ENCODE data around the gene EGR1.

EGR1 gene

DNA sequence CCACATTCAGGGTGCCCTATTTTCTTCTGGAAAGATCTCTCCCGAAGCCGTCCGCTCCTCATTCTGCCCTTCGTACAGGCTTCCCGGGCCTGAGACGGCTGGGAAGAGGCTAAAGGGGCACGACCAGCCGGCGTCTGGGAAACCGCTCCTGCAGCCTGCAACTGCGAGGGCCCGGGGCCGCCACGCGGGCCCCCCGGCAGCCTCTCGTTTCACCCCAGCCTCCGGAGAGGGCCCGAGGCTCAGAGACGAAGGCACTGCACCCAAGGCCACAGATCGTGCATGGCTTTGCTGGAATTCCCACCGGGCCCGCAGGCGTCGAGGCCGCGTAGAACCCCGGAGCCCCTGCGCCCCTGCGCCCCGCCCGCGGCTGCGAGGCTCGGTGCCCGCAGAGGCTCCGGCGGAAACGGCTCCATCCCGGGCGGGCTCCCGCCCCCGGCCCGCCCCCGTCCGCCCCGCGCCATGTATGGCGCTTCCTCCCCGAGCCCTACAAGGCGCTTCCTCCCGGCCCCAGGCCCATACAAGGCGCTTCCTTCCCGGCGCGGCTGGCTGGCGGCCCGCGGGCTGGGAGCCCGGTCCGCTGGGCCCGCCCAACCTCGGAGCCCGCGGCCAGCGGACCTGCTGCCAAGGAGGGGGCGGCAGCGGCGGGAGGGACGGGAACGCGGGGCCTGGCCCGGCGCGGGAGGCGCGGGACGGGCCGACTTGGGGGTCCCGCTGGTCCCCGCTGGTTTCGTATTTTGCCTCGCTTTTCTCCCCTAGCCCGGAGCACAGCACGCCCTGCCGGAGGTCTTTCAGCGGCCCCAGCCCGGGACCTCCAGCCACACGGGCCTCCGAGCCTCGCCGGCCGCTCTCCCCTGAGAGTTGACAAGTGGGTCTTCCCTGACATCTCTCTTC, 26.6 kb downstream of the EGR1 start:
- no CpG with 5 or more reads among the region's 93 CpGs for WGBS (ENCODE audit: insufficient coverage, insufficient read length)
- peaks cover 11% of the 10 kb centered on the region for H3K4me1 ChIP-seq (ENCODE audit: control insufficient read depth, insufficient read depth, low read length)

DNA sequence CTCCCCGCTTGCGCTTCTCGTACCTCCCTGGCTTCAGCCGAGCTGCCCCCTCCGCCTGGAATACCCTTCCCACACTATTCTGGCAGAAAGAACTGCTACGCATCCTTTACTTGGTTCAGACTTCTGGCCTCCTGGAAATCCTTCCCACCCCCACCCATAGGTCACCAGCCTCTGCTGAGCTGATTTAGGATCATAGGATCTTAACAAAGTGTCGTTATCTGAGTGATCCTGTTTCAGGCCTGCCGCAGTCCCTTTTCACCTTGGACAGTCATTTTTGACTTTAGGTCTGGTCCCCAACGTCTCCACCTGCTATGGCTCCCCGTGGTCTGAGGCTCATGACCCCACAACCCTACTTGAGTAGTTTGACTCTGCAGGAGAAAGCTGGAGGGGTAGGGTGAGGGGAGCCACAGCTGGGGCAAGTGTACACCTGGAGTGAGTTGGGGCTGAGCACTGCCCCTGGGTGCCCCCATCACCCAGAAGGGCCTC, 27.3 kb downstream of the EGR1 start:
- no CpG with 5 or more reads among the region's 10 CpGs for WGBS (ENCODE audit: insufficient coverage, insufficient read length)
- Histone ChIP-seq H3K9me3 (ENCODE audit: control insufficient read depth, insufficient read depth, low read length) (no peaks in the 10 kb centered on the region), H3K27ac (ENCODE audit: low read length) (no peak overlapping the region), H3K36me3 (ENCODE audit: control insufficient read depth, insufficient read depth, low read length) (no peaks in the 10 kb centered on the region), H3K27me3 (ENCODE audit: control insufficient read depth, insufficient read depth, low read length) (peaks cover 7% of the 10 kb centered on the region; the same call in 1 of the 2 replicates), H3K4me3 (ENCODE audit: low read length) (peak overlapping the region; percentile 44; the same call in 1 of the 2 replicates), H3K4me1 (ENCODE audit: control insufficient read depth, insufficient read depth, low read length) (peaks cover 11% of the 10 kb centered on the region)
- no peak for DNase-seq (ENCODE audit: low read depth, low spot score)

More for the DNA sequence above, 26.6 kb downstream of the EGR1 start:
- DNase-seq (ENCODE audit: low read depth, low spot score) = no peak
- Histone ChIP-seq H3K27me3 (ENCODE audit: control insufficient read depth, insufficient read depth, low read length) (peaks cover 7% of the 10 kb centered on the region; the same call in 1 of the 2 replicates), H3K9me3 (ENCODE audit: control insufficient read depth, insufficient read depth, low read length) (no peaks in the 10 kb centered on the region), H3K27ac (ENCODE audit: low read length) (no peak overlapping the region), H3K36me3 (ENCODE audit: control insufficient read depth, insufficient read depth, low read length) (no peaks in the 10 kb centered on the region), H3K4me3 (ENCODE audit: low read length) (peak overlapping the region; percentile 44; the same call in 1 of the 2 replicates)

DNA sequence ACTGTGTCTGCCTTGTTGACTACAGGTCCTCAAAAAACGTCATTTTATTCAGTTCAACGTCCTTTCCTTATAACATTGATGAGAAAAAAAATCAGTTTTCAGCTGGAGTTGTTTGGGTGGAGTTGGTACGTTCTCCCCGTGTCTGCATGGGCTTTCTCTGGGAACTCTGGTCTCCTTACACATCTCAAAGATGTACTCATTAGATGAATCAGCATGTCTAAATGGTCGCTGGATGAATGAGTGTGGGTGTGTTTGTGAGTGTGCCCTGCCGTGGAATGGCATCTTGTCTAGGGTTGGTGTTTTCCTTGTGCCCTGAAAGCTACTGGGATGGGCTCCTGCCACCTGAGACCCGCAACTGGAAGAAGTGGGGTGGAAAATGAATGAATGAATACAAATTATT, 30.1 kb downstream of the EGR1 start:
- H3K27ac ChIP-seq (ENCODE audit: low read length) = no peak overlapping the region
- H3K36me3 ChIP-seq (ENCODE audit: control insufficient read depth, insufficient read depth, low read length) = no peaks in the 10 kb centered on the region
- DNase-seq (ENCODE audit: low read depth, low spot score) = no peak
- H3K9me3 ChIP-seq (ENCODE audit: control insufficient read depth, insufficient read depth, low read length) = no peaks in the 10 kb centered on the region
- H3K4me1 ChIP-seq (ENCODE audit: control insufficient read depth, insufficient read depth, low read length) = peaks cover 11% of the 10 kb centered on the region
- no peak overlapping the region for H3K4me3 ChIP-seq (ENCODE audit: low read length)
- no CpG with 5 or more reads among the region's 7 CpGs for WGBS (ENCODE audit: insufficient coverage, insufficient read length)
- H3K27me3 ChIP-seq (ENCODE audit: control insufficient read depth, insufficient read depth, low read length) = peaks cover 7% of the 10 kb centered on the region; the same call in 1 of the 2 replicates

DNA sequence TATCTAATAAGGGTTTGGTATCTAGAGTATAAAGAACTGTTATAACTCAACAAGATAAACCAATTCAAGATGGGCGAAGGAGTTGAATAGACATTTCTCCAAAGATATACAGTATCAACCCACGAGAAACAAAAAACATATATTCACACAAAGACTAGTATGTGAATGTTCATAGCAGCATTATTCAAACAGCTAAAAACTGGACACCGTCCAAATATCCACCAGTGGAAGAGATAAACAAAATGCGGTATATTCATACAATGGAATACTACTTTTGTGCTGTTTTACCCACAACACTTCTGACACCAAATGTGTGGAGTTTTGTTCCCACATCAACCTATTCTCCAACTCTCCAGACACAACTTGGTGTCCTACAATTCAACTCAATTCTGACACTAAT, 33.1 kb downstream of the EGR1 start:
- no peaks in the 10 kb centered on the region for H3K27me3 ChIP-seq (ENCODE audit: control insufficient read depth, insufficient read depth, low read length)
- H3K4me3 ChIP-seq (ENCODE audit: low read length) = no peak overlapping the region
- no CpG with 5 or more reads among the region's 4 CpGs for WGBS (ENCODE audit: insufficient coverage, insufficient read length)
- no peak overlapping the region for H3K27ac ChIP-seq (ENCODE audit: low read length)
- no peaks in the 10 kb centered on the region for H3K4me1 ChIP-seq (ENCODE audit: control insufficient read depth, insufficient read depth, low read length)
- no peaks in the 10 kb centered on the region for H3K36me3 ChIP-seq (ENCODE audit: control insufficient read depth, insufficient read depth, low read length)
- H3K9me3 ChIP-seq (ENCODE audit: control insufficient read depth, insufficient read depth, low read length) = no peaks in the 10 kb centered on the region
- DNase-seq (ENCODE audit: low read depth, low spot score) = no peak

- no peaks in the 10 kb centered on the region for H3K4me1 ChIP-seq (ENCODE audit: control insufficient read depth, insufficient read depth, low read length)
- no peak overlapping the region for H3K4me3 ChIP-seq (ENCODE audit: low read length)
- DNase-seq (ENCODE audit: low read depth, low spot score) = no peak
- no peaks in the 10 kb centered on the region for H3K9me3 ChIP-seq (ENCODE audit: control insufficient read depth, insufficient read depth, low read length)
- WGBS (ENCODE audit: insufficient coverage, insufficient read length) = no CpG with 5 or more reads among the region's 4 CpGs
- H3K27me3 ChIP-seq (ENCODE audit: control insufficient read depth, insufficient read depth, low read length) = no peaks in the 10 kb centered on the region
- H3K36me3 ChIP-seq (ENCODE audit: control insufficient read depth, insufficient read depth, low read length) = no peaks in the 10 kb centered on the region
- no peak overlapping the region for H3K27ac ChIP-seq (ENCODE audit: low read length)
These were observed 36.8 kb downstream of the EGR1 start for GRCh38 chr5:138502121-138502520.

- no peak overlapping the region for H3K27ac ChIP-seq (ENCODE audit: low read length)
These were observed 37.2 kb downstream of the EGR1 start for GRCh38 chr5:138502521-138502920.

GRCh38 chr5:138503487-138504270, 38.4 kb downstream of the EGR1 start:
- Histone ChIP-seq H3K4me1 (ENCODE audit: control insufficient read depth, insufficient read depth, low read length) (no peaks in the 10 kb centered on the region), H3K36me3 (ENCODE audit: control insufficient read depth, insufficient read depth, low read length) (peaks cover 8% of the 10 kb centered on the region; the same call in 1 of the 2 replicates), H3K27ac (ENCODE audit: low read length) (no peak overlapping the region), H3K9me3 (ENCODE audit: control insufficient read depth, insufficient read depth, low read length) (no peaks in the 10 kb centered on the region), H3K27me3 (ENCODE audit: control insufficient read depth, insufficient read depth, low read length) (no peaks in the 10 kb centered on the region), H3K4me3 (ENCODE audit: low read length) (no peak overlapping the region)
- DNase-seq (ENCODE audit: low read depth, low spot score) = peak; percentile 60
- no CpG with 5 or more reads among the region's 6 CpGs for whole genome bisulfite sequencing (ENCODE audit: insufficient coverage, insufficient read length)

More at GRCh38 chr5:138502521-138502920, 37.2 kb downstream of the EGR1 start:
- Histone ChIP-seq H3K9me3 (ENCODE audit: control insufficient read depth, insufficient read depth, low read length) (no peaks in the 10 kb centered on the region), H3K4me3 (ENCODE audit: low read length) (no peak overlapping the region), H3K4me1 (ENCODE audit: control insufficient read depth, insufficient read depth, low read length) (no peaks in the 10 kb centered on the region), H3K27me3 (ENCODE audit: control insufficient read depth, insufficient read depth, low read length) (no peaks in the 10 kb centered on the region), H3K36me3 (ENCODE audit: control insufficient read depth, insufficient read depth, low read length) (no peaks in the 10 kb centered on the region)
- no peak for DNase-seq (ENCODE audit: low read depth, low spot score)
- no CpG with 5 or more reads among the region's 11 CpGs for WGBS (ENCODE audit: insufficient coverage, insufficient read length)

DNA sequence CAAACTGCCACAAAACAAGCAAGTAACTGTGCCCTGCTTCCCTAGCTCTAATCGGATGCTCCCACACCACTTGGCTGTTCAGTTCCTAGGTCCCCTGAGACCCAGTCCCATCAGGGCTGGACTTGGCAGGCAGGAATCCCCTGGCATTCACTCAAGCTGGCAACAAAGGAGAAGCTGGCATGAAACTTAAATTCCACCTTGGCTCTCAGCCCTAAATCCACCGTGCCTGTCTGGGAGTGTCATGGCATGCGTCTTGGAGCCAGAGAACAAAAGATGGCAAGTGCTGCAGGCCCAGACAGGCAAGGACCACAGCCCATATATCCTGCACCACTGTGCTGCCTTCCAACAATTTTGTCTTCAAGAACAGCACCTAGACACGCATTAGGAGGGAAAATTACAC, 39.5 kb downstream of the EGR1 start:
- DNase-seq (ENCODE audit: low read depth, low spot score) = no peak
- H3K4me1 ChIP-seq (ENCODE audit: control insufficient read depth, insufficient read depth, low read length) = no peaks in the 10 kb centered on the region

GRCh38 chr5:138506370-138507306, 41.4 kb downstream of the EGR1 start:
- Histone ChIP-seq H3K9me3 (ENCODE audit: control insufficient read depth, insufficient read depth, low read length) (no peaks in the 10 kb centered on the region), H3K27me3 (ENCODE audit: control insufficient read depth, insufficient read depth, low read length) (no peaks in the 10 kb centered on the region), H3K4me3 (ENCODE audit: low read length) (no peak overlapping the region), H3K27ac (ENCODE audit: low read length) (no peak overlapping the region), H3K36me3 (ENCODE audit: control insufficient read depth, insufficient read depth, low read length) (peaks cover 14% of the 10 kb centered on the region; the same call in 1 of the 2 replicates), H3K4me1 (ENCODE audit: control insufficient read depth, insufficient read depth, low read length) (no peaks in the 10 kb centered on the region)
- DNase-seq (ENCODE audit: low read depth, low spot score) = no peak
- no CpG with 5 or more reads among the region's 10 CpGs for WGBS (ENCODE audit: insufficient coverage, insufficient read length)

More for the DNA sequence above, 39.5 kb downstream of the EGR1 start:
- H3K27ac ChIP-seq (ENCODE audit: low read length) = no peak overlapping the region
- no peaks in the 10 kb centered on the region for H3K9me3 ChIP-seq (ENCODE audit: control insufficient read depth, insufficient read depth, low read length)
- H3K27me3 ChIP-seq (ENCODE audit: control insufficient read depth, insufficient read depth, low read length) = no peaks in the 10 kb centered on the region
- no peak overlapping the region for H3K4me3 ChIP-seq (ENCODE audit: low read length)
- no CpG with 5 or more reads among the region's 4 CpGs for WGBS (ENCODE audit: insufficient coverage, insufficient read length)
- peaks cover 12% of the 10 kb centered on the region; the same call in 1 of the 2 replicates for H3K36me3 ChIP-seq (ENCODE audit: control insufficient read depth, insufficient read depth, low read length)
